ACC112 (cell line): ENCODE results near the gene MYH11.
"Not testable (repeated sequence)": the region's sequence is repeated elsewhere in the genome, so short reads cannot be mapped to it uniquely, and the experiment has no call there.

Experiments used
- H2AFZ ChIP-seq: fragments of 200-600 bp; sonication (generic); one replicate; pipeline ENCODE4 v1.6.0; 2017; ENCODE audit warnings: antibody characterized with exemption, low read length; ENCODE audit not compliant: unreplicated experiment
- H3K27ac ChIP-seq: fragments of 200-600 bp; sonication (generic); 2 replicates; pipeline ENCODE4 v1.5.1; 2014; ENCODE audit warnings: low read depth, mild to moderate bottlenecking, antibody characterized with exemption, low read length, moderate library complexity
- H3K27me3 ChIP-seq: fragments of 200-600 bp; sonication (generic); 2 replicates; pipeline ENCODE4 v1.6.1; 2014; ENCODE audit warnings: mild to moderate bottlenecking, antibody characterized with exemption, low read length, moderate library complexity, mixed read lengths; ENCODE audit not compliant: insufficient read depth
- H3K36me3 ChIP-seq: fragments of 200-600 bp; sonication (generic); 2 replicates; pipeline ENCODE4 v1.6.1; 2016; ENCODE audit warnings: mild to moderate bottlenecking, antibody characterized with exemption, low read length, moderate library complexity, mixed read lengths; ENCODE audit not compliant: insufficient read depth
- H3K4me1 ChIP-seq: fragments of 200-600 bp; sonication (generic); one replicate; pipeline ENCODE4 v1.6.1; 2016; ENCODE audit warnings: low read length, mixed read lengths; ENCODE audit not compliant: insufficient read depth, unreplicated experiment, control insufficient read depth
- H3K4me3 ChIP-seq: fragments of 200-600 bp; sonication (generic); 2 replicates; pipeline ENCODE4 v1.5.1; 2014; ENCODE audit warnings: mild to moderate bottlenecking, low read depth, low read length
- H3K79me2 ChIP-seq: fragments of 200-600 bp; sonication (generic); one replicate; pipeline ENCODE4 v1.6.0; 2016; ENCODE audit warnings: low read length; ENCODE audit not compliant: control insufficient read depth, unreplicated experiment, insufficient read depth

MYH11 gene

DNA sequence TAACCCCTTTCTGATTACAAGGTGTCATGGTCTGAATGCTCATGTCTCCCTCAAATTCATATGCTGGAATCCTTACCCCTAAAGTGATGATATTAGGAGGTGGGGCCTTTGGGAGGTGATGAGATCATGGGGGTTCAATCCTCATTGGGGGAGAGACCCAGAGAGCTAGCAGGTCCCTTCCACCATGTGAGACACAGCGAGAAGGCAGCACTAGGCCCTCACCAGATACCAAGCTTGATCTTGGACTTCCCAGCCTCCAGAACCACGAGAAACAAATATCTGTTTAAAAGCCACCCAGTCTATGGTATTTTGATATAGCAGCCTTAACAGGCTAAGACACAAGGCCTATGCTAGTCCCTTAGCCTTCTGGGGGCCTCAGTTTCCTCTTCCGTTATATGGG lies 45.9 kb downstream of the MYH11 start:
- Histone ChIP-seq H3K4me1 (peaks cover 10% of the 10 kb centered on the region), H3K27me3 (peaks cover 25% of the 10 kb centered on the region), H3K27ac (no peak overlapping the region), H3K36me3 (no peaks in the 10 kb centered on the region), H3K4me3 (no peak overlapping the region), H3K79me2 (no peaks in the 10 kb centered on the region), H2AFZ (no peak overlapping the region)

DNA sequence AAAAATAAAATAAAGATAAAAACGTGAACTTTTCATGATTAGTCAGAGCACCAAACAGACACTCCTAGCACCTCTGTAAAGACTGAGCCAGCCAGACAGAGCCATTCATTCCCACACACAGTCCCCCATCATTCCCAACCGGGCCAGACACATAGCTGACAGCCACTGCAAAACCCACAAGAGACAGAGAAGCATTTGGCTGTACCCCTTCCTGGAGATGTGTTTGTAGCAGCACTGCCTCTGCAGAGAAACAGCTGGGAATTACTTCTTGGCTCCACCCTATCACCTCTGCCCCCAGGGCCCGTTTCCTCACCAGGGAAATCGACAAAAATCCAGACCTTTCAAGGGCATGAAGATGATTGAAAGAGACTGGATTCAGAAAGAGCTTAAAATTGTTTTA lies 46.4 kb downstream of the MYH11 start:
- H3K79me2 ChIP-seq: no peaks in the 10 kb centered on the region
- H3K4me3 ChIP-seq: no peak overlapping the region
- H3K36me3 ChIP-seq: no peaks in the 10 kb centered on the region
- no peak overlapping the region for H2AFZ ChIP-seq
- peaks cover 22% of the 10 kb centered on the region for H3K27me3 ChIP-seq
- peaks cover 10% of the 10 kb centered on the region for H3K4me1 ChIP-seq
- no peak overlapping the region for H3K27ac ChIP-seq

DNA sequence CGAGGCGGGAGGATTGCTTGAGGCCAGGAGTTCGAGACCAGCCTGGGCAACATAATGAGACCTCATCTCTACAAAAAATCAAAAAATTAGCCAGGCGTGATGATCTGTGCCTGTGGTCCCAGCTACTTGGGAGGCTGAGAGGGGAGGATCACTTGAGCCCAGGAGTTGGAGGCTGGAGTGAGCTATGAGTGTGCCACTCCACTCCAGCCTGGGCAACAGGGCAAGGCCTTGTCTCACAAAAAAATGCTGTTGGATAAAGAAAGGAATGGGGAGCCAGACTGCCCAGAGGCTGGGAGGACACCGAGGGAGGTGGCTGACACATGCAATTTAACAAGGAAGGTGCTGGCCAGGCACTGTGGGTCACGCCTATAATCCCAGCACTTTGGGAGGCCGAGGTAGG lies 47.5 kb downstream of the MYH11 start:
- not testable (repeated sequence) for H3K79me2 ChIP-seq, H3K4me3 ChIP-seq, H2AFZ ChIP-seq, H3K36me3 ChIP-seq, H3K27ac ChIP-seq, H3K4me1 ChIP-seq
- H3K27me3 ChIP-seq: peaks cover 14% of the 10 kb centered on the region; the same call in 1 of the 2 replicates

DNA sequence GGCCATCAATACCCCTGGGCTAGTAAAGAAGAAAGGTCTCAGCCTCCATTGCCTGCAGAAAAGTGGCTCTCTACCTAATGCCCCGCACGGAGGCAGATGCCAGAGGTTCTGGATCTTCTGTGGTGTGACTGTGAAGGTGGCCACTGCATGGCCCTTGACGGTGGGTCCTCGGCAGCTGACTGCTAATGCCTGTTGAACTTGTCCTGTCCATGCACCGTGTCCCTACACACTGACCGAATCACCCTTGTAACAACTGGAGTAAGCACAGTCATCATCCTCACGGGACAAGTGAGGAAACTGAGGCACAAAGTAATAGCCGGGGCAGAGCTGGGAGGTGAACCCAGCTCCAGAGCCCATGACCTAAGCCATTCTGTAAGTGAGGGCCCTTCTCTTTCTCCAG lies 48.8 kb downstream of the MYH11 start:
- H3K4me1 ChIP-seq: peaks cover 10% of the 10 kb centered on the region
- H3K27ac ChIP-seq: no peak overlapping the region
- no peak overlapping the region for H2AFZ ChIP-seq
- no peaks in the 10 kb centered on the region for H3K79me2 ChIP-seq
- H3K4me3 ChIP-seq: no peak overlapping the region
- no peaks in the 10 kb centered on the region for H3K36me3 ChIP-seq
- peaks cover 14% of the 10 kb centered on the region; the same call in 1 of the 2 replicates for H3K27me3 ChIP-seq

DNA sequence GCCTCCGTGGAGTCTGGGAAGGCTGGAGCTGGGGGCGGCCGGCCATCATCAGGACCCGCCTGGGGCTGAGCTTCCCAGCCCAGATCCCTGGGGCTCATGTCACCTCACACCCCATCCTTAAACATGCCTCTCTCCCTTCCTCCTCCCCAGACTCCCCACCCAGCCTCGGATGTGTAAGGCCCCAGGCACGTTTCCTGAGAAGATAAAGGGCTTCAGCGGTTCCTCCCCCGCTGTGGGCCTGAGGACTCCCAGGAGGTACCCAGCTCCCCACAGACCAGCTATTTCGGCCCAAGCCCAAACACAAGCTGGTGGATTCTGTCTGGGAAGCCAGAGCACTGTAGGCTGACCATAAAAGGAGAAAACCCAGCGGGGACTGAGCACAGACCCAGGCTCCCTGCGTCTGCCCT lies 49.2 kb downstream of the MYH11 start:
- H3K4me1 ChIP-seq: peaks cover 10% of the 10 kb centered on the region
- H3K27ac ChIP-seq: no peak overlapping the region
- H3K36me3 ChIP-seq: no peaks in the 10 kb centered on the region
- no peak overlapping the region for H2AFZ ChIP-seq
- H3K27me3 ChIP-seq: peaks cover 14% of the 10 kb centered on the region; the same call in 1 of the 2 replicates
- no peaks in the 10 kb centered on the region for H3K79me2 ChIP-seq
- H3K4me3 ChIP-seq: no peak overlapping the region

DNA sequence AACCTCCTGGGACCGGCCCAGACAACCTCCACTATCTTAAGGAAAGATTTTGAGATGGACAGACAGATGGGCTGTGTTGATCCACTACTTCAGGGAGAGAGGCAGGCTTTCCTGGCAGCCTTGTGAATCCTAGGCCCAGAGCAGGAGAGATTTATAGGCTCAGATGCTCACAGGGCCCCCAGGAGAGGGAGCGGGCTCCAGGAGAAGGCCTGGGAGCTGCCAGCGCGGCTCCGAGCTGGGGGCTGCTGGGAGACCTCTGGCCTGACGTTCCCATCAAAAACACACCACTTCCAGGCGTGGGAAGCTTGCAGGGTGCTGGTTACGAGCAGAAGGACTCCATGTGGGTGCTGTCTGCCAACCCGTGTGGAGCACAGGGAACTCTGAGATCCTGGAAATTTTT lies 53.2 kb downstream of the MYH11 start:
- Histone ChIP-seq H2AFZ (no peak overlapping the region), H3K27me3 (peaks cover 1% of the 10 kb centered on the region; the same call in 1 of the 2 replicates), H3K36me3 (no peaks in the 10 kb centered on the region), H3K4me1 (no peaks in the 10 kb centered on the region), H3K79me2 (no peaks in the 10 kb centered on the region), H3K27ac (no peak overlapping the region), H3K4me3 (no peak overlapping the region)

DNA sequence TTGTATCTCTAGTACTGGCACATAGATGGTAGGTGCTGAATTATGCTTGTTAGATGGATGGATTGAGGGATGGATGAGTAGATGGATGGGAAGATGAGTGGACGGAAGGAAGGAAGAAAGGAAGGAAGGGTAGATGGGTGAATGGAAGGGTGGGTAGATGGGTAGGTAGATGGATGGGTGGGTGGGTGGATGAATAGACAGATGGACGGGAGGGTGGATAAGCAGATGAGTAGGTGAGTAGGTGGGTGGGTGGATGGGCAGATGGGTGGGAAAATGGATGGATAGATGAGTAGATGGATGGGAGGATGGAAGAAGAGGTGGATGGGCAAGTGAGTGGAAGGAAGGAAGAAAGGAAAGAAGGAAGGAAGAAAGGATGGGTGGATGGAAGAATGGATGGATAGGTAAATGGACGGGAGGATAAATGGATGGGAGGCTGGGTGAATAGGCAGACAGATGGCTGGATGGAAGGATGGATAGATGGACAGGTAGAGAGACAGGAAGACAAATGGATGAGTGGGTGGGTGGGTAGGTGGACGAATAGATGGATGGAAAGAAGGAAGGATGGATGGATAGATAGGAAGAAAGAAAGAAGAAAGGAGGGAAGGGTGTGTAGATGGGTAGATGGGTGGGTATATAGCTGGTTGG lies 56.9 kb downstream of the MYH11 start:
- Histone ChIP-seq H3K27me3 (peaks cover 8% of the 10 kb centered on the region; the same call in 1 of the 2 replicates), H3K36me3 (no peaks in the 10 kb centered on the region), H3K79me2 (no peaks in the 10 kb centered on the region), H3K4me3 (no peak overlapping the region), H3K4me1 (no peaks in the 10 kb centered on the region), H3K27ac (no peak overlapping the region), H2AFZ (no peak overlapping the region)

DNA sequence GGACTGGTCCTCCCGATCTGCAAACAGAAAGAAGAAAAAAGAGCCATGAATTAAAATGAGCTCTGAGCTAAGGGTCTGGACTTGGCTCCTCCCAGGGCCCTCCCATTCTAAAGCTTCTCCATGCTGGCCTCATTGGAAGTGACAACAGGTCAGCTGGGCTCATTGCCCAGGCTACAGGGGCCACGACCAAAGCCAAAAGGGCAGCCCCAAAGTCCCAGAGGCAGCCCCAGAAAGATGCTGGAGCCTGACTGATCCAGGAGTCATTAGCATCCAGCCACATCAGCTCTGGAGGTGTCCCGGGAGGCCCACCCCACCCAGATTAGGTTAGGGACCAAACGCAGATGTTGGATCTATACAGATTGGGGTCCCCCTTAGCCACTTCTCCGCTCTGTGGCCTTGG lies 58.2 kb downstream of the MYH11 start:
- Histone ChIP-seq H3K4me1 (no peaks in the 10 kb centered on the region), H3K36me3 (no peaks in the 10 kb centered on the region), H3K4me3 (no peak overlapping the region), H3K79me2 (no peaks in the 10 kb centered on the region), H3K27ac (no peak overlapping the region), H2AFZ (no peak overlapping the region), H3K27me3 (peaks cover 8% of the 10 kb centered on the region; the same call in 1 of the 2 replicates)

DNA sequence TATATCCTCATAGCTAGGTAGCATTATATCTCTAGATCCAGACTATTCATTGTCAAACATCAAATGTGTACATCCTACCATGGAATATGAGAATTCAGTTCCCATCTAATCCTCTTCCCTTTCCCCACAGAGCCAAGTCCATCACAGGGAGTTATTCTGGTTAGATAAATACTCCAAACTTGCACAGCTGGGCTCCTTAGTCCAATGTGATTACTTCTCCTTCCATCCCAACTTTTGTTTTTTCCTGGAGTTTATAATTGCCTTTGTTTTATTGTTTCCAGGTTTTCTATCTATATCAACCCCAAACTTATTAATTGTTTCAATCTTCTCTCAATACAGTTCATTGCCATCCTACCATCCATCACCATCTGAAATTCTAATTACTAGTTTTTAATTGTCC lies 59.9 kb downstream of the MYH11 start:
- Histone ChIP-seq H3K79me2 (no peaks in the 10 kb centered on the region), H3K36me3 (no peaks in the 10 kb centered on the region), H3K4me3 (no peak overlapping the region), H3K27ac (no peak overlapping the region), H3K27me3 (peaks cover 8% of the 10 kb centered on the region; the same call in 1 of the 2 replicates), H2AFZ (no peak overlapping the region), H3K4me1 (no peaks in the 10 kb centered on the region)

DNA sequence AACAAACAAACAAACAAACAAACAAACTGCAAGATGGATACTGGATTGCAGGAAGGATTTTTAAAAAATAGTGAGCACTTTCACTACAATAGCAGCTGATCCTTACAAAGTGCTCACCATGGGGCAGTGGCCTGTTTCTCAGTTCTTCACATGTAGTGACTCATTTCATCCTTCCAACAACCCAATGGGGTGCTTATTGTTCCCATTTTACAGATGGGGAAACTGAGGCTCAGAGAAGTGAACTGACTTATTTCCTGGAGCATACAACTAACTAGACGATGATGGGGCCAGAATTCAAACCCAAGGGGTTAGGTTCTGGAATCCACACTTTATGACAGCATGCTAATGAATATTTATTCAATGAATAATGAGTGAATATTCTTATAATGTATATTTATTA lies 61.2 kb downstream of the MYH11 start:
- peaks cover 1% of the 10 kb centered on the region for H3K4me1 ChIP-seq

DNA sequence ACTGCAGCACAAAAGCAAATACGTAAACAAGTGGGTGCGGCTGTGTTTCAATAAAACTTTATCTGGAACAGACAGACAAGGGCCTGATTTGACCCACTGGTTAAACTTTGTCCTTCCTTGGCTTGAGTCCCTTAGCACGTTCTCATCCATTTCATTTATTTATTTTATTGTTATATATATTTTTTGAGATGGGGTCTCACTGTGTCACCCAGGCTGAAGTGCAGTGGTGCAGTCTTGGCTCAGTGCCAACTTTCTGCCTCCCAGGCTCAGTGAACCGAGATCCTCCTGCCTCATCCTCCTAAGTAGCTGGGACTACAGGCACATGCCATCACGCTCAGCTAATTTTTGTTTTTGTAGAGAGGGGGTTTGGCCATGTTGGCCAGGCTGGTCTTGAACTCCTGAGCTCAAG lies 64.3 kb downstream of the MYH11 start:
- Histone ChIP-seq H3K79me2 (no peaks in the 10 kb centered on the region), H3K36me3 (no peaks in the 10 kb centered on the region), H3K4me3 (no peak overlapping the region), H3K27ac (no peak overlapping the region), H3K4me1 (peaks cover 5% of the 10 kb centered on the region), H3K27me3 (peaks cover 5% of the 10 kb centered on the region; the same call in 1 of the 2 replicates), H2AFZ (no peak overlapping the region)

More for the DNA sequence above, 61.2 kb downstream of the MYH11 start:
- Histone ChIP-seq H2AFZ (no peak overlapping the region), H3K79me2 (no peaks in the 10 kb centered on the region), H3K27me3 (peaks cover 8% of the 10 kb centered on the region; the same call in 1 of the 2 replicates), H3K27ac (no peak overlapping the region), H3K36me3 (no peaks in the 10 kb centered on the region), H3K4me3 (no peak overlapping the region)
